Activated naive CD8-positive, alpha-beta T cell treated with anti-CD3 and anti-CD28 coated beads for 36 hours (primary cell): ENCODE data around the gene OR11H7. TPM values are rescaled to one million over a fixed set of nuclear protein-coding genes. Genes with fewer than 3 reads are reported as not detected.
"Not testable (repeated sequence)": the region's sequence is repeated elsewhere in the genome, so short reads cannot be mapped to it uniquely, and the experiment has no call there.

Experiments
- DNase-seq: peaks from one replicate; pipeline ENCODE4 v3.0.0; 2021
- H3K27ac Mint-ChIP-seq: one replicate; pipeline ENCODE4 v1.8.0; 2022; ENCODE audit warnings: mild to moderate bottlenecking, moderate library complexity, mixed read lengths
- H3K27me3 Mint-ChIP-seq: one replicate; pipeline ENCODE4 v1.8.0; 2022; ENCODE audit warnings: mild to moderate bottlenecking, mixed read lengths
- H3K36me3 Mint-ChIP-seq: one replicate; pipeline ENCODE4 v1.8.0; 2021; ENCODE audit warnings: mild to moderate bottlenecking, mixed read lengths
- H3K4me1 Mint-ChIP-seq: one replicate; pipeline ENCODE4 v1.8.0; 2021; ENCODE audit warnings: mixed read lengths
- H3K4me3 Mint-ChIP-seq: one replicate; pipeline ENCODE4 v1.8.0; 2022; ENCODE audit warnings: mild to moderate bottlenecking, moderate library complexity, mixed read lengths
- H3K9me3 Mint-ChIP-seq: one replicate; pipeline ENCODE4 v1.8.0; 2022; ENCODE audit warnings: mixed read lengths
- total RNA-seq, 2 experiments: library from RNA; stranded (reverse); gene quantifications; one replicate each; pipeline ENCODE4 v1.2.3, GENCODE V29; 2021

The OR11H7 gene
- total RNA-seq, 2 experiments from 2014 or later: not detected

- Mint-ChIP-seq H3K27ac (no peak within 1 kb of the TSS), H3K4me1 (no peaks in the 10 kb centered on the region), H3K36me3 (no peaks in the 10 kb centered on the region), H3K4me3 (no peak within 1 kb of the TSS), H3K9me3 (peaks cover 3% of the 10 kb centered on the region), H3K27me3 (peaks cover 13% of the 10 kb centered on the region)
- no peak for DNase-seq
These were observed 5.4 kb upstream of the OR11H7 start, which contains the start of gene OR11H6 for GRCh38 chr14:20223410-20223809. OR11H6 (plus strand) TSS chr14:20223710; CDS start chr14:20223710, 0 bp downstream.

- H3K4me1 Mint-ChIP-seq, H3K27ac Mint-ChIP-seq, H3K9me3 Mint-ChIP-seq, DNase-seq, H3K4me3 Mint-ChIP-seq, H3K36me3 Mint-ChIP-seq, H3K27me3 Mint-ChIP-seq: not testable (repeated sequence)
These were observed 6.6 kb downstream of the OR11H7 start for GRCh38 chr14:20235415-20235814.

- Mint-ChIP-seq H3K4me3 (no peak overlapping the region), H3K36me3 (peaks cover 5% of the 10 kb centered on the region), H3K9me3 (peaks cover 8% of the 10 kb centered on the region), H3K27ac (no peak overlapping the region), H3K4me1 (no peaks in the 10 kb centered on the region), H3K27me3 (no peaks in the 10 kb centered on the region)
- no peak for DNase-seq
These were observed 19.0 kb downstream of the OR11H7 start for GRCh38 chr14:20247646-20248246.

GRCh38 chr14:20262642-20263128 is 33.9 kb downstream of the OR11H7 start:
- H3K36me3 Mint-ChIP-seq: peaks cover 7% of the 10 kb centered on the region
- DNase-seq: no peak
- H3K27ac Mint-ChIP-seq: no peak overlapping the region
- H3K4me3 Mint-ChIP-seq: no peak overlapping the region
- no peaks in the 10 kb centered on the region for H3K27me3 Mint-ChIP-seq
- no peaks in the 10 kb centered on the region for H3K4me1 Mint-ChIP-seq
- no peaks in the 10 kb centered on the region for H3K9me3 Mint-ChIP-seq

GRCh38 chr14:20264361-20264760 is 35.6 kb downstream of the OR11H7 start:
- not testable (repeated sequence) for H3K27me3 Mint-ChIP-seq, DNase-seq, H3K27ac Mint-ChIP-seq, H3K9me3 Mint-ChIP-seq, H3K36me3 Mint-ChIP-seq, H3K4me1 Mint-ChIP-seq, H3K4me3 Mint-ChIP-seq

- Mint-ChIP-seq H3K4me3 (no peak overlapping the region), H3K27me3 (no peaks in the 10 kb centered on the region), H3K36me3 (peaks cover 52% of the 10 kb centered on the region), H3K4me1 (peaks cover 8% of the 10 kb centered on the region), H3K9me3 (peaks cover 33% of the 10 kb centered on the region), H3K27ac (no peak overlapping the region)
- DNase-seq: no peak
These were observed 45.3 kb downstream of the OR11H7 start for GRCh38 chr14:20274062-20274461.

- H3K4me1 Mint-ChIP-seq: peaks cover 17% of the 10 kb centered on the region
These were observed 48.6 kb downstream of the OR11H7 start for GRCh38 chr14:20277409-20277808.

GRCh38 chr14:20278414-20278813 is 49.6 kb downstream of the OR11H7 start:
- Mint-ChIP-seq H3K27me3 (no peaks in the 10 kb centered on the region), H3K9me3 (peaks cover 30% of the 10 kb centered on the region), H3K4me1 (peaks cover 17% of the 10 kb centered on the region), H3K27ac (no peak overlapping the region), H3K36me3 (peaks cover 72% of the 10 kb centered on the region), H3K4me3 (no peak overlapping the region)
- DNase-seq: no peak

More at GRCh38 chr14:20277409-20277808, 48.6 kb downstream of the OR11H7 start:
- Mint-ChIP-seq H3K36me3 (peaks cover 71% of the 10 kb centered on the region), H3K27me3 (no peaks in the 10 kb centered on the region), H3K9me3 (peaks cover 30% of the 10 kb centered on the region), H3K4me3 (no peak overlapping the region), H3K27ac (no peak overlapping the region)
- no peak for DNase-seq

GRCh38 chr14:20280265-20280664 is 51.5 kb downstream of the OR11H7 start:
- DNase-seq, H3K27me3 Mint-ChIP-seq, H3K27ac Mint-ChIP-seq, H3K4me3 Mint-ChIP-seq: not testable (repeated sequence)
- Mint-ChIP-seq H3K36me3 (peaks cover 70% of the 10 kb centered on the region), H3K4me1 (peaks cover 17% of the 10 kb centered on the region), H3K9me3 (peaks cover 20% of the 10 kb centered on the region)

Other genes with a start within 250 kb of the OR11H7 start
- gene OR4Q2, start 226.8 kb upstream of the OR11H7 start, total RNA-seq: not detected
- not detected for gene OR4K14, start 209.7 kb upstream of the OR11H7 start, total RNA-seq
- gene OR4K13, start 192.9 kb upstream of the OR11H7 start, total RNA-seq: not detected
- gene OR4L1, start 168.9 kb upstream of the OR11H7 start, total RNA-seq: not detected
- not detected for gene OR4K17, start 118.2 kb upstream of the OR11H7 start, total RNA-seq
- gene OR4N5, start 90.2 kb upstream of the OR11H7 start, total RNA-seq: not detected
- gene OR11G2, start 38.1 kb upstream of the OR11H7 start, total RNA-seq: not detected
- not detected for gene OR11H6, start 5.3 kb upstream of the OR11H7 start, total RNA-seq
- gene OR11H4, start 10.3 kb downstream of the OR11H7 start, total RNA-seq: not detected
- 10 to 100 TPM; 27.5 to 27.7 TPM for gene TTC5, start 77.0 kb downstream of the OR11H7 start, total RNA-seq
- 10 to 100 TPM; 70.5 to 73.1 TPM for gene CCNB1IP1, start 104.3 kb downstream of the OR11H7 start, total RNA-seq
- gene PARP2, start 114.7 kb downstream of the OR11H7 start, total RNA-seq: 10 to 100 TPM; 42.9 to 46.5 TPM
- 10 to 100 TPM; 21.6 to 22.1 TPM for gene TEP1, start 184.5 kb downstream of the OR11H7 start, total RNA-seq
- under 1 TPM; 0.50 to 0.68 TPM for gene KLHL33, start 207.2 kb downstream of the OR11H7 start, total RNA-seq
- 10 to 100 TPM; 59.0 to 59.2 TPM for gene OSGEP, start 225.8 kb downstream of the OR11H7 start, total RNA-seq
- gene APEX1, start 226.2 kb downstream of the OR11H7 start, total RNA-seq: 100 to 1,000 TPM; 253 to 277 TPM
- 10 to 100 TPM; 27.6 to 28.7 TPM for gene PIP4P1, start 232.5 kb downstream of the OR11H7 start, total RNA-seq
- gene PNP, start 240.4 kb downstream of the OR11H7 start, total RNA-seq: 100 to 1,000 TPM; 227 to 230 TPM